ENCODE data around the gene PSD2.

DNA sequence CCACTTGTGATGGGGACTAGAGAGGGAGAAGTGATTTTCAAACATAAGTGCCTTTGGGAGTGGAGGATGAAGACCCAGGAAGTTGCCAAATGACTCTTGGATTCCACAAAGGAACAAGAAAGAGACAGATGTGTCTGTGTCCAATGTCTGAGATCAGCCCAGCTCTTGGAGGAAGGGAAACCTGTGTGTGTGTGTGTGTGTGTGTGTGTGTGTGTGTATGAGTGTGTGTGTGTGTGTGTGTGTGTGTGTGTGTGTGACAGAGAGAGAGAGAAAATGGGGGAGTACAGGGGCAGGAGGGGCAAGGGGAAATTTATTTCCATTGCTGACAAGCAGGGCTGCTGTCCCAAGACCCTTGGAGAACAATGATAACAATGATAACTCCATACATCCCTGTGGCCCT lies 72.0 kb downstream of the PSD2 start:
- TF ChIP-seq EZH2 (IDR thresholded peaks at IDR 0.05; ENCODE audit: insufficient read depth, poor library complexity, severe bottlenecking): no peak
- TF ChIP-seq EZH2phosphoT487 (IDR thresholded peaks at IDR 0.05; ENCODE audit: insufficient read depth, low read depth): no peak

Data from GM23248 (cell line).